ELR (cell line): Measurements from ENCODE around the gene UCHL5.
A peak's percentile ranks its signal among the peaks of the same experiment; 100 is the strongest.

Experiments
- DNase-seq: peaks from one replicate; pipeline ENCODE4 v3.0.0-alpha.2; 2015; ENCODE audit warnings: low read depth

The UCHL5 gene, protein sequence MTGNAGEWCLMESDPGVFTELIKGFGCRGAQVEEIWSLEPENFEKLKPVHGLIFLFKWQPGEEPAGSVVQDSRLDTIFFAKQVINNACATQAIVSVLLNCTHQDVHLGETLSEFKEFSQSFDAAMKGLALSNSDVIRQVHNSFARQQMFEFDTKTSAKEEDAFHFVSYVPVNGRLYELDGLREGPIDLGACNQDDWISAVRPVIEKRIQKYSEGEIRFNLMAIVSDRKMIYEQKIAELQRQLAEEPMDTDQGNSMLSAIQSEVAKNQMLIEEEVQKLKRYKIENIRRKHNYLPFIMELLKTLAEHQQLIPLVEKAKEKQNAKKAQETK

DNA sequence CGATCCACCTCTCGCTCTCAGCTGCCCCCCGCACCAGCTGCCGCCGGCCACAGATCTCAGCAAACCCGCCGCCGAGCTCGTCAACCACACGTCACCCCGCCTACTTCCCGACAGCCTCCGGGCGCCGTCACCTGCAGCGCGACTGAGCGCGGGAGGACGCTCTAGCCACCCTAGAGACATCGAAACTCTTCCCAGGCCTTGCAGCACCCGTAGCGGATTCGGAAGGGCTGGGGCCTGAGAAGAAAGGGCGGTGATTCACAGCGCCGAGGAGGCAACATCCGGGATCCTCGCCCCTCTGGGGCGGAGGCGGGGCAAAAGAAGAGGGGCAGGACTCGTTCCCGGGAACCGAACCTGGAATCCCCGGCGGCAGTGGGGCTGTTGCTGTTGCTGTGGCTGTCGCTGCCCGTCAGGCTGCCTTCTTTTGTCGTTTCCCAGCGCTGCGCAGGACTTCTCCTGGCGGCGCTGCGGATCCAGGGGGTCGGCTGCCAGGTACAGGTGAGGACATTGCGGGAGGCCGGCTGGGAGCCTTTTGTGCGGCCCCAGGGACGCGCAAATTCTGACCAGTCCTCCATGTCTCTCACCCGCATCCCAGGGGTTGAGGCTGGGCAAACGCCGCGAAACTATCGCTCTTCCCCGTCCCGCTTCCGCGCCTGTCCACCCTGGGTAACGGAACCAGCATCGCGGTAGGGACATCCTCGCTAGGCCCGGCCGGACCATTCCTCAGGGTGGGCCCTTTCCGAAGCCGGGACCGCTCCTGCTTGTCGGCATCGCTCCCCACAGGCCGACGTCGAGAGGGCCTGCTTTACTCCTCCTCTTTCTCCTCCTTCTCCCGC lies at the start of gene UCHL5, which contains the start of gene RO60:
Gene UCHL5 (minus strand): TSS at position 79 of the 833 bp plus-strand sequence. CDS start 100 bp downstream, outside the sequence.
Gene RO60 (plus strand): TSS at position 331 of the 833 bp plus-strand sequence. CDS start 9,443 bp downstream, outside the sequence.
- peak; percentile 99 for DNase-seq

DNA sequence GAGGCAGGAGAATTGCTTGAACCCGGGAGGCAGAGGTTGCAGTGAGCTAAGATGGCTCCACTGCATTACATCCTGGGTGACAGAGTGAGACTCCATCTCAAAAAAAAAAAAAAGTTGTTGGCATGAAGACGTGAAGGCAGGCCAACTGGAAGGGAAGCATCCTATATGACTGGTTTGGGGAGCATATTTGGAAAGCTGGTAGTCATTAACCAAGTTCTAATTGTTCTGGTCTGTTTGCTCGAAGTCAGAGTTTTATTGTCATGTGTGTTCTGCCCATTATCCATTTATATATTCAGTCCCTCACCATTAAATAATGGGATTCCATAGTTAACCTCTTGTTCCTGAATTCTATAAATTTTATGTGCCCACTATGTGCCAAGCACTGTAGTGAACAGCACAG lies 49.3 kb upstream of the UCHL5 start:
- DNase-seq: no peak

DNA sequence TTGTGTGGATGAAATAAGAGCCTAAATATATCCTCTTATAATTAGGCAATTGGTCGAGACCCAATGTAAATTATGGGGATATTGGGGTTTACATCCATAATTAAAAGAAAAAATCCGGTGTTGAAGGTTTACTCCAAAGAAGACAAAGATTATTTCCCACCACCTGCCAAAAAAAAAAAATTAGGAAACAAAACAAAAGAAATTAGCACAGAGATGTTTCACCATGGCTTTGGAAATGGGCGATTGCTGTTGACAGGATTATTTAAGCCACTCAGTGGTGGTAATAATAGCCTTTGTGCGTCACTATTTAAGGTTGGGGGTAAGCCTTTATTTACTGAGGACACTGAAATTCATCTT lies 46.6 kb upstream of the UCHL5 start:
- no peak for DNase-seq

GRCh38 chr1:193104907-193105820 lies 46.0 kb upstream of the UCHL5 start, which contains the start of gene GLRX2:
Gene GLRX2, minus strand, starts transcription at chr1:193105414. Its CDS starts 32 bp downstream, at chr1:193105382.
- peak; percentile 94 for DNase-seq

- DNase-seq: peak; percentile 78
These were observed 45.3 kb upstream of the UCHL5 start for GRCh38 chr1:193104502-193104906.

DNA sequence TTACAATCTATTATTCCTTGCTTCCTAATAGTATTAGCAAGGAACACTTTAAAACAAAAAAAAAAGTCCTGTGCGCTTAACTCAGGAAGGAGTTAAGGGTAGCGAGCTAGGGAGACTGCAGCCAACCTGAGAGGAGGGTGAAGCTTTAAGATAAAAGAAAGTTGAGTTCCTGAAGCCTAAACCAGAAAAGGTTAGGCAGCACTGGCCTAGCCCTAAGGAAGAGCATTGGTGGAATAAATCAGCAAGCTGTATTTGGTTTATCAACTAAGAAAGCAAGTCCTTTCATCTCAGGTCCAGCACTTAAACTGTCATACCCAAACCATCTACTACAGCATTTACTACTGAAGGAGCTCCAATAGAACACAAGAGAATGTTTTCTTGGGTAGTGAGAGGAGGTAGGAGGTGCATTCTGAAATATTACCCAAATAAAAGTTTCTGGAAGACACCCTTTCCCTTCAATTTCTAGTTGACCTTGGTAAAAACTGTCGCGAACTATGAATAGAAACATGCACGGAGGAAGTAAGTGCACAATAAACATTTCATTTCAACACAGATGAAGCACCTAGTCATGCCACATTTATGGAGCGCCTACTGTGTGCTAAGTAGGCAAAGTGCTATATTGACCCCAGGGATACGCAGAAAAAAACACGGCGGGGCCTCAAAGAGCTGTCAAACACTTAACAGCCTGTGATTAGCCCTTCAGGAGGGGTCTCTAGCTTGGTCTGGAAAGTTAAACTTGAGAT lies 44.8 kb upstream of the UCHL5 start:
- no peak for DNase-seq

GRCh38 chr1:193102662-193103061 lies 43.5 kb upstream of the UCHL5 start:
- no peak for DNase-seq

- no peak for DNase-seq
These were observed 35.0 kb upstream of the UCHL5 start for GRCh38 chr1:193094112-193094511.

GRCh38 chr1:193090865-193091264 lies 31.7 kb upstream of the UCHL5 start:
- DNase-seq: no peak

DNA sequence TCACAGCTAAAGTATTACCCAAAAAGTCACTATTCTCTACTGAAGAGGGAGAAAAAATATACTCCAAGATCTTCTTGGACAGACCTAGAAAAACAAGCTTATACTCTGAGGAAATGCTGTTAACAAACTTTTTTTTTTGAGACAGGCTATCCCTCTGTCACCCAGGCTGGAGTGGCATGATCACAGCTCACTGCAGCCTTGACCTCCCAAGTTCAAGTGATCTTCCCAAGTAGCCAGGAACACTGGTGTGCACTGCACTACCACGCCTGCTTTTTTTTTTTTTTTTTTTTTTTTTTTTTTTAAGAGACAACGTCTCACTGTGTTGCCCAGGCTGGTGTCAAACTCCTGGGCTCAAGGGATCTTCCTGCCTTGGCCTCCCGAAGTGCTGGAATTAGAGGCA lies 28.7 kb upstream of the UCHL5 start:
- DNase-seq: no peak

- no peak for DNase-seq
These were observed 27.2 kb upstream of the UCHL5 start for GRCh38 chr1:193086342-193086741.

GRCh38 chr1:193085263-193085662 lies 26.1 kb upstream of the UCHL5 start:
- no peak for DNase-seq

- DNase-seq: no peak
These were observed 24.4 kb upstream of the UCHL5 start for GRCh38 chr1:193083365-193084088.

DNA sequence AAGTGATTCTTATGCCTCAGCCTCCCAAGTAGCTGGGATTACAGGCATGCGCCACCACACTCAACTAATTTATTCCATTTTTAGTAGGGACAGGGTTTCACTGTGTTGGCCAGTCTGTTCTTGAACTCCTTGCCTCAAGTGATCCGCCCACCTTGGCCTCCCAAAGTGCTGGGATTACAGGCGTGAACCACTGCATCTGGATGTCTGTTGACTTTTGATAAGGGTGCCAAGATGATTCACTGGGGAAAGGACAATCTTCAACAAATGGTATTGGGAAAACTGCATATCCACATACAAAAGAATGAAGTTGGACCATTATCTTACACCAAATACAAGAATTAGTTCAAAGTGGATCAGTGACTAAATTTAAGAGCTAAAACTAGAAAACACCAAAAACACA lies 20.0 kb upstream of the UCHL5 start:
- DNase-seq: no peak

DNA sequence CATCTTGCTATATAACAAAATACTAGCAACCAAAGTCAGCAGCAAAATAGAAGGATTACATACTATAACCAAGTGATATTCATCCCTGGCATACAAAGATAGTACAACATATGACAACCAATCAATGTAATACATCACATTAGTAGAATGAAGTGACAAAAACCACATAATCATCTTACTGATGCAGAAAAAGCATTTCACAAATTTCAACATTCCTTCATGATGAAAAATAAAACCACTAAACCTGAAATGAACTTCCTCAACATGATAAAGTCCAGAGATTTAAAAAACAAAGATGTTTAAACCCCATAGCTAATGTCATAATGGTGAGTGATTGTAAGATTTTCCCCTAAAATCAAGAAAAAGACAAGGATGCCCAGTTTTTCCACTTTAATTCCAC lies 18.8 kb upstream of the UCHL5 start:
- peak; percentile 5 for DNase-seq

- no peak for DNase-seq
These were observed 11.8 kb upstream of the UCHL5 start for GRCh38 chr1:193070942-193071341.

DNA sequence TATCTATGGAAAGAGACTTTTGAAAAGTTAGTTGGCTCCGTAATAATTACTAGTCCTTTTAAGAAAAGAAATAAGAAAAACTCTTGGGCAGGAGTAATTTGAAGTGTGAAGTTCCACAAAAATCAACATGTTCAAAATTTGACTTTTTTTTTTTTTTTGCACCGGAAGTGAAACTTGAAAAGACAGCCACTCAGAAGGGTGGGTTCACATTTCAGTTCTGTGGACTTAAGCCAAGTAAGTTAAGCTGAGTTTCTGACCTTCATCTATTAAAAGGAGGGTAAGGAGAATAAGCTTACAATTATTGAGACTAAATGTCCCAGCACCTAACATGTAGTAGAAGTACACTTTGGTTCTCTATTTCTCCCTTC lies 11.2 kb upstream of the UCHL5 start:
- DNase-seq: no peak

DNA sequence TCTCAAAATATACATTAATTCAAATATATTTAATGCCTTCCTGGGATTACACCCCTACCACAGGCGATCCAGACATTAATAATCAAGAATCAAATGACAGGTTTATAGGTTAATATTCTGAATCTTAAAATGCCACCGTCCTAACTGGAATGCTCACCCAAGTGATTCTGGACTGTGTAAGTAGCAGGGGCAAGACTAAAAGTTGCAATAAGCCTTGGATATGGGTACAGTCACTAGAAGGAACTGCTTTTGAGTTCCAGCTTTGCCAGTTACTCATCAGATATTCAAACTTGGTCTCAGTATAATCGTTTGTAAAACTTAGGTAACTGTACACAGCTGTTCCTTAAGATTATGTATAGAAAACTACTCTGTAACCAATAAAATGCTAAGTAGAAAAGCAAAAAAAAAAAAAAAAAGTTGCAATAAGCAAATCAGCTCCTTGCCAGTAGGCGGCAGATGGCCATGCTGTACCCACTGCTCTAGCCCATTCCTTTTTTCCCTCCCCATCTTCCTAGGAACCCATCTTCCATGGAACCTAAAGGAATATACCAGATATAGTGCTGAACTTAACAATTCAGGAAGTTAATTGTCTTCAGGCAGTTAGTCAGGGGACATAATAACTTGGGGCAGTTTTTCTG lies 10.7 kb upstream of the UCHL5 start:
- peak; percentile 48 for DNase-seq

GRCh38 chr1:193068013-193068412 lies 8.9 kb upstream of the UCHL5 start:
- no peak for DNase-seq

- no peak for DNase-seq
These were observed 7.4 kb upstream of the UCHL5 start for GRCh38 chr1:193066606-193067005.
